Germinal center (tissue), 1 donor: ENCODE results near the gene SOX14.

Experiments
- DNase-seq: peaks from one replicate; pipeline ENCODE4 v3.0.0; 2012; ENCODE audit warnings: mixed read lengths, low spot score

SOX14 gene

GRCh38 chr3:137768361-137769321, 4.5 kb downstream of the SOX14 start:
- DNase-seq: no peak

DNA sequence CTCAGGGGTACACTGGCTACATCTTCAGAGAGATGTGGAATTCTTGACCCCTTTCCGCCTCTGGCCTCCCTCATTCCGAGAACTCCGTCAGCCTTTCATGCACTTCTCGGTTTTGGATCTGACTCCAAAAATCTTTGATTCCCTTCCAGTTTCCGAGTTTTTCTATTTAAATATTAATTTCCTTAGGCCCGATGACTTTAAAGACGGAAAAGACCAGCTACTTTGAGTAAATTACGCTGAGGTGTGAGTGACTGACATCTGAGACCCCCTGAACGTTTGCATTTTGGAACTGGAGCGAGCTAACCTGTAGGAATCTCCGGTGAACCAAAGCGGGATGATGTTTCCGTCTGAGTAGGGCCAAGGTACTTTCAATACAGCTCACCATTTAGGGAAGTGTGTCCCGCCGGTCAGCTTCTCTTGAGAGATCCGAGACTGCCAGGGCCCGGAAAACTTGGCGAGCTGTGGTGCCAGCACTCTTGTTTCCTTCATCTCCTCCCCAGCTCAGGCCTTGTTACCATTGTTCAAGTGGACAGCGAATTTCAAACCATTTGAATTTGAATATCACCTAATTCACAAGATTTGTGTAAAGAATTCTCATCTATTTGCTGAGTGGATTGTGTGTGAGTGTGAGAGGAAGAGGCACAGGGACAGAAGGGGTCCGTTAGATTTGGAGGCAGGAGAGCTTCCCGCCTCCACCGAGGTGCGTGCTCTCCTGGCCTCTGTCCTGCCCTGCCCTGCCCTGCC, 5.4 kb downstream of the SOX14 start:
- DNase-seq: no peak

DNA sequence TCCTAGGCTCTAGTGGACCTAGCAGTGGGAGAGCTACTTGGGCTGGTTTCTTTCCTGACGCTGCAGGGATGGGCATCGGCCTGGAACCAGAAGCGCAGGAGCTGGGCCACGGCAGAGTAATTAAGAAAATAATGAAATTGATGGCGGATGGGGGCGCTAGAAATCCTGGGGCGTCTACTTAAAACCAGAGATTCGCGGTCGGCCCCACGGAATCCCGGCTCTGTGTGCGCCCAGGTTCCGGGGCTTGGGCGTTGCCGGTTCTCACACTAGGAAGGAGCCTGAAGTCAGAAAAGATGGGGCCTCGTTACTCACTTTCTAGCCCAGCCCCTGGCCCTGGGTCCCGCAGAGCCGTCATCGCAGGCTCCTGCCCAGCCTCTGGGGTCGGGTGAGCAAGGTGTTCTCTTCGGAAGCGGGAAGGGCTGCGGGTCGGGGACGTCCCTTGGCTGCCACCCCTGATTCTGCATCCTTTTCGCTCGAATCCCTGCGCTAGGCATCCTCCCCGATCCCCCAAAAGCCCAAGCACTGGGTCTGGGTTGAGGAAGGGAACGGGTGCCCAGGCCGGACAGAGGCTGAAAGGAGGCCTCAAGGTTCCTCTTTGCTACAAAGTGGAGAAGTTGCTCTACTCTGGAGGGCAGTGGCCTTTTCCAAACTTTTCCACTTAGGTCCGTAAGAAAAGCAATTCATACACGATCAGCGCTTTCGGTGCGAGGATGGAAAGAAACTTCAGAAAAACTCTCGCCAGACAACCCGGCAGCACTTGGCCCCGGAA, 6.1 kb downstream of the SOX14 start:
- DNase-seq: no peak

- DNase-seq: no peak
Measured at GRCh38 chr3:137770835-137771399, 6.8 kb downstream of the SOX14 start.

DNA sequence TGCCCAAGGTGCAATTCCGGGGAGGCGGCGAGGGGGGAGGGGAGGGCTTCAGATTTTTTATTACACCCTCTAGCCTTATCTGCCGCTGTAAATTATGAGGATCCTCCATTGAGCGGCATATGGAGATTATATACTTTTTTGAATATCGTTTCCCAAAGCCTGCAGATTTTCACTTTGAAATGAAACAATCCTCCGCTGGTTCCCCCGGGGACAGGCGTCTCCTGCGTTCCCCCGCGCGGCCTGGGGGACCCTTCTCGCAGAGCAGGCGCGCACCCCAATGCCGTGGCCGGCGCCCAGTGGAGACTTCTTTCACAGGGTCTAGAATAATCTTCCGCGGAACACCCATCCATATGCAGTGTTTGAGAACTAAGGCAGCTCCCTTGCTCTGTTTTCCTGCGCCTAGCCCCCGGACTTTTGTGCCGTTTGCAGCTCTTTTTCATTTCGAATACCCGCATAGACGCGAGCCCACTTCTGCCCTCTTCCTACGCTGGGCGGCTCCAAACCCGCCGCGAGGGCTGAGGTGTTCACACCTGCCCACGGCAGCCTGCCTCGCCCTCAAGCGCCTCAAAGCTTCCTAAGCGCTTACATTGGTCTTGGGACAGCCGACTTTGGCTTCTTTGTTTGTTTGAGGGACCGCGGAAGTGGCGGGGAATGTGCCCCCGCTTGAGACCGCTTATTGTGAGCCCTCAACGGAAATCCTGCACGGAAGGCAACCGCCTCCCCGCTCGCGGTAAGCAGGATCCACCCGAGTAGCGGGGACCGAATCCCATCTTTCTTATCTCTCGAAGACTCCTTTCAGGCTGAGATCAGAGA, 7.5 kb downstream of the SOX14 start:
- no peak for DNase-seq

- no peak for DNase-seq
Measured at GRCh38 chr3:137772214-137772955, 8.3 kb downstream of the SOX14 start.

DNA sequence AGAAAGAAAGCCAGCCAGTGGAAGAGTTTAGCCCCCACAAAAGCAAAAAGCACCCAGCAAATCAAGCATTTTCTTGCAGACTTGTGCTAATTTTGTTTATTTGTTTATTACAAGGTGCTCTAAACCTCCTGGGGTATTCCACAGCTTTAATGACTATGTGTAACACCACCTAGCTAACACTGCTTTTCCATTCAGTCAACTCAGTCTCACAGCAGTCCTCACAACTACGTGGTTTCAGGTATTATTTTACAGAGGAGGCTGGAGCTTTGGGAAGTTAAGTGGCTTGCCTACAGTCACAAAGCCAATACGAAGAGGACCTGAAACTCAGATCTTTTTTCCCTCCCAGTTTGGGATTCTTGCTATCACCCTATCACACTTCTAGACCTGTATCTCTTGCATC, 14.8 kb downstream of the SOX14 start:
- DNase-seq: no peak

- DNase-seq: no peak
Measured at GRCh38 chr3:137787529-137787928, 23.4 kb downstream of the SOX14 start.

GRCh38 chr3:137789236-137789635, 25.1 kb downstream of the SOX14 start:
- DNase-seq: no peak

- no peak for DNase-seq
Measured at GRCh38 chr3:137792626-137793271, 28.6 kb downstream of the SOX14 start.

DNA sequence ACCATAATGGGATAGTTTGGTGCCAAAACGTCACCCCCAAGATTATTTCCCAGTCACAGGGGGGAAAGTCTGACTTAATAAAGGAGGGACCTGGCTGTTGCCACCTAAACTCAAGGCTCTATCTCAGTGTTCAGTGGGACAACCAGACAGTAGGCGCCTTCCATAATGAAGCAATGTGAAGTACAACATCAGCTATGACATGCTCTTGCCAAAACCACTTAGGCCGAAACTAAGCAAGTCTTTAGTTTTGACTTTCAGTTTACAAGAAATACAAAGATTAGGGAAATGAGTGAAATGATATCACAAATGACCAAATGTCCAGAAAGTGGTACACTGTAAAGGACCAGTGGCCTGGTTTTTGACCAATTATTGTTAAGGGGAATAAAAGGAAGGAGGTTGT, 32.9 kb downstream of the SOX14 start:
- no peak for DNase-seq

- no peak for DNase-seq
Measured at GRCh38 chr3:137803215-137803614, 39.1 kb downstream of the SOX14 start.

DNA sequence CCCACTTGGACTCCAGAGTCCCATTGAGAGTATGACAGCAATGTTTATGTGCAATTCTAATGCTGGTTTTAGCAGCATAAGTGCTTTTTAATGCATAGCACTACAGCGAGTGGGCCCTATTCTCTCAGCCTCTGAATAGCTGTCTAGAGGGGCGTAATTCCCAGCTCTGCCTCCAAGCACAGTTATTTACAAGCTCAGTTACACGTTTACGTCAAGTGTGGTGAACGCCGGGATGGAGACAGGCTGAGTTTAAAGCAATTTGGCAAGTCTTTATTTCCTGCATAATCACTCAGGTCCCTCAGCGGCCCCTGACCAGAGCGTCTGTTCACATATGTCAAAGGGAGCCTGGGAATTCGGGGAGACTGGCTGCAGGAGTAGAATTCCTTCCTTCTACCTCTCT, 43.9 kb downstream of the SOX14 start:
- DNase-seq: no peak

GRCh38 chr3:137809509-137809908, 45.4 kb downstream of the SOX14 start:
- DNase-seq: no peak

DNA sequence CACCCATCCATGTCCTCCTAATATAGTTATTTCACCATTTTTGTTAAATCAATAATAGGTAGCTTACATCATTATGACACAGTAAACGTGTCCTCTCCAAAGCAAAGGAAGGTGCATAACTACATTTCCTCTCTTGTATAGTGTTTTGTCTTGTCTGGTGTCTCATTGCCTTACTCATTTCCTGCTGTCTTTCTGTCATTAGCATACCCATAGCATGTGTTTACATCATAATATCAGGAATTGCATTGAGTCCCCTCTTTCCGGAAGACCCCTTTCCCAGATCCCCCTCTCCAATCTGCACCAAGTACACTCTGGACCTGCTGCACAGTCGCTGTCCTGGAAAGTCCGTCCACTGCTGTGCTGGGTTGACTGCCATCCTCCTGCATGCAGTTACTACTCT, 47.9 kb downstream of the SOX14 start:
- DNase-seq: no peak

- no peak for DNase-seq
Measured at GRCh38 chr3:137815251-137815650, 51.1 kb downstream of the SOX14 start.
